AG08396 (cell line): ENCODE measurements around the gene KDM2B.
"Not testable (repeated sequence)": the region's sequence is repeated elsewhere in the genome, so short reads cannot be mapped to it uniquely, and the experiment has no call there.

ENCODE experiments used
- DNase-seq: peaks from one replicate; pipeline ENCODE4 v3.0.0; 2012; ENCODE audit warnings: low spot score, mixed read lengths

The KDM2B gene

DNA sequence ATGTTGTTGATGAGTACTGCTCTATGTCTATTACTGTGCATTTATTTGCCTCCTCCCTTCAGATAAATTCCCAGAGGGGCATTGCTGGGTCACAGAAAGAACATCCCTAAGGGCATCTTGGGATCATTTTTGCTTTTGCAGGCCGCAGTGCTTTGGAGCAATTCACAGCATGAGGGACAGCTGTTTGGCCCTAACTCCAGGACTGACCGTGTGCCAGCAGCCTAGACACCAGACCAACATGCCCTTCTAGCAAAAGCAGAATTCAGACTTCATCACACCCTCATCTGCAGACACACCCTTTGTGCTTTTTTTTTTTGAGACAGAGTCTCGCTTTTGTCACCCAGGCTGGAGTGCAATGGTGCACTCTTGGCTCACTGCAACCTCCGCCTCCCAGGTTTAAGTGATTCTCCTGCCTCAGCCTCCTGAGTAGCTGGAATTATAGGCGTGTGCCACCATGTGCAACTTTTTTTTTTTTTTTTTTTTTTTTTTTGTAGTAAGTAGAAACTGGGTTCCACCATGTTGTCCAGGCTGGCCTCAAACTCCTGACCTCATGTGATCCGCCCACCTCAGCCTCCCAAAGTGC is 149.9 kb downstream of the KDM2B start:
- no peak for DNase-seq

DNA sequence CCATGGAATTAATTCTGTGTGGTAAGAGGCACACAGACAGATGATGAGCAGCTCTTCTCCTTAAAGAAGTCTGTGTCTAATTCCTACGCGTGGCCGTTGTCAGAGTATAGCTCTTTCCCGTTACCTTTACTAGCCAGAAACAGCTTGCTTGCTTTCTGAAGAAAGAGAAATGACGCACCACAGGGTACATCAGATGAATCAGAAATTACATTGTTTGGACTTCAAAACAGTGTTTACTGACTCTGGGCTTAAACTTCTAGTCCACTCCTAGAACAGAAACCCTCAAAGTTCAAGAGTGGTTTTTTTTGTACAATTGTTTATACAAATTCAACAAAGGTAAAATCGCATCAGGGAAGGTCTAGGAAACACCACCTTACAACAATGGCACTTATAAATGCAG is 151.9 kb downstream of the KDM2B start:
- no peak for DNase-seq

DNA sequence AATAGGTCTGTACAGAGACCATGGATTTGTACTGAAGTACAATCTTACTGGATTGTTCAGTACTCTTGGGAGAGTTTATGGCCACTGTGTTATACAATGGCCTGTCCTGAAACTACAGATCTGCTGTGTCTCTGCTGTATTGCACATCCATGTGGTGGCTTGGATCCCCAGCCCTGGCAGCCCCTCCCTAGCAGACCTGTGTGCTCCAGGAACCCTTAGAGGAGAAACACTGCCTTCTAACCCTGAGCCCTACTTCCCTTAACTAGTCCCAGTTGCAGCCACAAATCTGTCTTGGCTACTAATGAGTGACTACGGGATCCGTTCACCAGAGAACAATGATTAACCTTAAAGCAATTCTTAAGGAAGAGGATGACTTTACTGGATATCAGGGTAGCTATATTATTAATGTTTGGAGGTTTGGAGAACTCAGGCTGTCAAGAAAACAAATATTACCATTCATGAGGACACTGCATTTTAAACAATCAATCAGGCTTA is 153.2 kb downstream of the KDM2B start:
- DNase-seq, result no peak

DNA sequence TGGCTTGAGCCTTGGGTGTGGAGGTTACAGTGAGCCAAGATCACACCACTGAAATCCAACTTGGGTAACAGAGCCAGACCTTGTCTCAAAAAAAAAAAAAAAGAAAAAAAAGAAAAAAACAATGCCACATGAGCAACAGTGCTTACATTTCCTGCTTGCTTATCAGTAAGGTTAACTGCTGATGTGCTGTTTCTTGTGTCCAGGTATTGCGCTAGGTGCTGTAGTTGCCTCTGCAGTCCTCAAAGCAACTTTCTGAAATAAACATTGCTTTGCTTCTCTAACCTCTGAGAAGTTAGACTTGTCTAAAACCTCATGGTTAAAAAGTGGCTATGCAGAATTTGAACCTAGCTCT is 156.2 kb downstream of the KDM2B start:
- no peak for DNase-seq

DNA sequence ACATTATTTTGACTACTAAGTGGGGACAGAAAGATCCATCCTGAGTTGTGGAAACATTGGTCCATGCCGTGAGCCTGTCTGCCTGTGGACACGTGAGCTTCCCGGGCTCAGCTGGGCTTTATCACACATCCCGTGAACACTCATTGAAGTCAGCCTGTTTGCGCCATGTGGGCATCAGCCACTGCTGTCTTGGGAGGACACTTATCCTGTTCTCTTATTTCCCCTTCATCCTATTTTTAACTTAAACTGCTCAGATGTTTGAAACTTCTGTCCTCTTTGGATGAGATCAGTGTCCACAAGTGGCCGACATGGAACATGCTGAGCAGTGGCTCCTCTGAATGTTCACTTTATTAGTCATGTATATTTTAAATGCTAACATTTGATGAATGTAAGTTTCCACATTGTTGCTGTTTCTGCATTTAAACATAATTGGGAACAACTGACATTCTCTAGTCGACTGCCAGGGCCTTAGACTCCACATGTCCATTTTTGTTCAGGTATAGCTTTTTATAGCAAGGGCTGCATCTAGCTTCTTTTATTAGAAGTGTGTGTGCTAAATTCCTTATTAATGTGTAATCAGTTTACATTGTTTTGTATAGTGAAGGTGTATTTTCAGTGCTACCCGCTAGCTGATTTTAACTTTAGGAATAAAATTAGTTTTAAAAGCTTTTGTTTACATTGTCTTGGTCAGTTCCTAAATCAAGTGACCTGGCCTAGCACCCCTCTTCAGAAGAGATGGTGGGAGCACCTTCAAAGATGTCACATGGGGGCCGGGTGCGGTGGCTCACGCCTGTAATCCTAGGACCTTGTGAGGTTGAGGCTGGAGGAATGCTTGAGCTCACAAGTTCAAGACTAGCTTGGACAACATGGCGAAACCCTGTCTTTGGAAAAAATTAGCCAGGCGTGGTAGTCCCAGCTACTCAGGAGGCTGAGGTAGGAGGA is 156.9 kb downstream of the KDM2B start:
- no peak for DNase-seq

DNA sequence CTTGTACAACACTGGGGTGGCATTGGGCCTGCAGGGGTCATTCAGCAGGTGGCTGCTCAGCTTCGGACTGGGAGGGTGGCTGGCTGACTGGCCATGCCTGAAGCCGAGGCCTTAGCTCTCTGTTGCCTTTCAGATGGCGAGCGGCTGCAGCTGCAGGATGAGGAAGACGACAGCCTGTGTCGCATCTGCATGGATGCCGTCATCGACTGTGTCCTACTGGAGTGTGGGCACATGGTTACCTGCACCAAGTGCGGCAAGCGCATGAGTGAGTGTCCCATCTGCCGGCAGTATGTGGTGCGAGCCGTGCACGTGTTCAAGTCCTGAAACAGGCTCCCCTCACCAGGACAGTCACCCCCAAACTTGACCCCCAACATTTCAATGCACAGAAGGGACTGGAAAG is 157.6 kb downstream of the KDM2B start:
- DNase-seq, result no peak

DNA sequence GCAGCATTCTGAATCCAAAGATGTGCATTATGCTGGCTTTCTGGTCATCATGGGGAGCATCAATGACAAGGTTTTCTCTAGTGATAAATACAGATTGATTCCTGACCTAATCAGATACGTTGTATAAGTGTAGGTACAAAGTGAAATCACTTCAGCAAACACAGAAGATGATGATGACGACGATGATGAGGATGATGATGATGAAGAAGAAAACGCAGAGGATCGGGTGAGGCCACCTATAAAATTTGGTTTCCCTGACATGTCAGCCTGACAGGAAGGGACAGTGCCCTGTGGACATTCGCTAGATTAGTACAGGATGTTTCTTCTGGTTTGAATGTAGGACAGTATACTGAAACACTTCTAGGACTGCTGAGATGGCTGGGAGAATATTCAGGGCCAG is 160.7 kb downstream of the KDM2B start:
- DNase-seq, result no peak

DNA sequence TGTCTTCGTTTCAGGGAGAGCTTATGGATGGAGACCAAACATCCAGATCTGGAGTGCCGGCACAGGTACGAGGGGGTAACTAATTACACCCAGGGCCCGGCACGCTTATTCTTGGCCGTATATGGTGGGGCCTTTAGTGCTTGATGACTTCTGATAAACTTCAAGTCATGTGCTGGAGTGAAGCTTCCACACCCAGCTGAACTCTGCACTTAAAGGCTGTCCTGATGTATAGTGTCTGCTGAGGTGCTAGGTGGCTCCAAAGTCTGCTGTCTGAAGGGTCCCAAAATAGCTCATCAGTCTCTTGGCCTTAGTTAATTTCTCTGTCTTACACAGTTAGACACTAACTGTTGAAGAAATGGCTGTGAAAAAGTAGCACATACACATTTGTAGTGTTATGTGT is 163.0 kb downstream of the KDM2B start:
- DNase-seq, result no peak

DNA sequence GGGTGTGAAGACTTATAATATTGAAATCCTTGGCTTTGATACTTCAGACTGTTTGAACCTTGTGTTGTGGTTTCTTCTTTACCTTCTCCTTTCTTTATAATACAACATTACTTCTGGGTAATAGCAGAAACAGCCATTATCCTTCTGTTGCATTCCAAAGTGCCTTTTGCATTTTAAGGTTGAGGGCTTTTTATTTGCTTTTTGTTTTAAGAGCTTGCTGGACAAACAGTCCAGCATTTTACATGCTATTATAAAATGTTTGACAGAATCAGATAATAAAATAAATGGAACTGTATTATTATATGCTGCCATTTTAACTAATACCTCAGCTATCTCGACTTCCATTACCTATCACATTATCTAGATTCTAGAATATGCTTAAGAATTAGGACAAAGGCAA is 166.9 kb downstream of the KDM2B start:
- no peak for DNase-seq

DNA sequence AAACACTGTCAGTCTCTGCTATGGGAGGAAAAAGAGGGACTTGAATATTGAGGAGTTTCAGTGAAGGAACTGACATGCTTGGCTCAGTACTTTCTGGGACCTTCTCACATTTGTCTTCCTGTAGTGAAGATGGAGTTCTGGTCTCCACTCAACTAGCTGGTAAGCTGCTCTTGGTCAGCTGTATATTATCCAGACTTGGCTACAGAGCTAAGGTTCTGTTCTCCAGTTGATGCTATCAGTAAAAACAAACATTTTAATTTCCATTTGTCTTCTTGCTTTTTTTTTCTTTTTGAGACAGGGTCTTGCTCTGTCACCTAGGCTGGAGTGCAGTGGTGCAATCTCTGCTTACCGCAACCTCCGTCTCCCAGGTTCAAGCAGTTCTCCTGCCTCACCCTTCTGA is 175.6 kb downstream of the KDM2B start:
- DNase-seq, result no peak

DNA sequence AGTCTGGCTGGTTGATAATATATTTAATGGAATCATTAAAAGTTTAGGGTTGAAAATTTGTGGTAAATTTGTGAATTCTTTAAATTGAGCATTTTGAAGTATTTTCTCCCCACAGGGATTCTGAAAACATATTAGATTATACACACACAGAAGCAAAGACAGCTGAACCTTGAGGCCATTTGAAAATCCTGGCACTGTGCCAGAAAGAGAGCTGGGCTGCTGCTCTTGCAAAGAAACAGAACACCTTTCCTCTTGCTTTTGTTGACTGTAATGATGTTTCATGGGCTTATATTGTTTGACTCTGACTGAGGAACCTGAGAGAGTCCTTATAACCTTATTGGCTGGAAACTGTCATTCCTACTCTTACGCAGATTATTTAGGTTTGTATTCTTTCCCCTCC is 176.1 kb downstream of the KDM2B start:
- DNase-seq, result no peak

DNA sequence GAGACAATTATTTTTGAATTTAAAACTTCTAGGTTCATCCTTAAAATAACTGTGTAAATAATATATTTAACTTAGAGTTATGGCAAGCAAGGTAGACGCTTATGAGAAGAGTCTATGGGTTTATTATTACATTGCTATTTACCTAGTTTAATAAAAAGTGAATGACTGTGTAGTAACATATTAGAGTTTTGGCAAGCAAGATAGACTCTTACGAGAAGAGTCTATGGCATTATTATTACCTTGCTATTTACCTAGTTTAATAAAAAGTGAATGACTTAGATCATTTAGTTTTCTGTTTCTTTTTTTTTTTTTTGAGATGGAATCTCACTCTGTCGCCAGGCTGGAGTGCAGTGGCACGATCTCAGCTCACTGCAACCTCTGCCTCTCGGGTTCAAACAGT is 177.1 kb downstream of the KDM2B start:
- DNase-seq, result no peak

DNA sequence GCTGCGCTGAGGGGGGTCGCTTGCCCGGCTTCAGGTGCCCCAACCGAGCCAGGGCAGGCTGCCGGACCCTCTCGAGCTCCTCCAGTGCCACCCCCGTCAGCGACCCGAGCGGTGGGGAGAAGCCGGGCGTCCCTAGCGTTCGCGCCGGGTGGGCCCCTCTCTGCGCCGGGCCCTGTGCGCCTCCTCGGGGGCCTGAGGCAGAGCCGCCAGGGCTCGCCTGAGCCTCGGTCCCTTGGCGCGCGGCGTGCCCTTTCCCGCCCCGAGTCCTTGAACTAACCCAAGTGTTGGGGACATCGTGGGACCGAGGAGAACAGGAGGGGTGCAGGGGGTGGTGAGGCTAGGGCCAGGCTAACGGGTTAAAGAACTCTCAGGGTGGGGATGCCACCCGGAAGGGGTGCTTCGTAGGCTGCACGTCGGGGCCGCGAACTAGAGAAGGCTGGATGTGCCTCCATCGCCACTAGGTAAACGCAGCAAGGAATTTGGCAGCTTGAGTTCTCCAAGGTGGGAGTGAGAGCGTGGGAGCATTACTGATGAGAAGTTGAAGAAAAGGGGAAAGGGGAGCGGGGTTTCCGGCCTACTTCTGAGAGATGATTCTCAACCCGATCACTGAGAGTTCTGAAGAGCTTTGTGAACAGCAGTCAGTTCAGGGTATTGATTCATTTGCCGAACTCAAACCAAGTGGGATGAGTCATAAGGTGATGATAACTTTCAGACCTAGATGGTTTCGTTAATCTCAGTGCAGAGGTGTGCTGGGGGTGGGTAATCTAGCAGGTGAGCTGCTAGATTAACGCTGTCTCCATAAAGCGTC is 180.3 kb downstream of the KDM2B start:
- peak; percentile 43 for DNase-seq

DNA sequence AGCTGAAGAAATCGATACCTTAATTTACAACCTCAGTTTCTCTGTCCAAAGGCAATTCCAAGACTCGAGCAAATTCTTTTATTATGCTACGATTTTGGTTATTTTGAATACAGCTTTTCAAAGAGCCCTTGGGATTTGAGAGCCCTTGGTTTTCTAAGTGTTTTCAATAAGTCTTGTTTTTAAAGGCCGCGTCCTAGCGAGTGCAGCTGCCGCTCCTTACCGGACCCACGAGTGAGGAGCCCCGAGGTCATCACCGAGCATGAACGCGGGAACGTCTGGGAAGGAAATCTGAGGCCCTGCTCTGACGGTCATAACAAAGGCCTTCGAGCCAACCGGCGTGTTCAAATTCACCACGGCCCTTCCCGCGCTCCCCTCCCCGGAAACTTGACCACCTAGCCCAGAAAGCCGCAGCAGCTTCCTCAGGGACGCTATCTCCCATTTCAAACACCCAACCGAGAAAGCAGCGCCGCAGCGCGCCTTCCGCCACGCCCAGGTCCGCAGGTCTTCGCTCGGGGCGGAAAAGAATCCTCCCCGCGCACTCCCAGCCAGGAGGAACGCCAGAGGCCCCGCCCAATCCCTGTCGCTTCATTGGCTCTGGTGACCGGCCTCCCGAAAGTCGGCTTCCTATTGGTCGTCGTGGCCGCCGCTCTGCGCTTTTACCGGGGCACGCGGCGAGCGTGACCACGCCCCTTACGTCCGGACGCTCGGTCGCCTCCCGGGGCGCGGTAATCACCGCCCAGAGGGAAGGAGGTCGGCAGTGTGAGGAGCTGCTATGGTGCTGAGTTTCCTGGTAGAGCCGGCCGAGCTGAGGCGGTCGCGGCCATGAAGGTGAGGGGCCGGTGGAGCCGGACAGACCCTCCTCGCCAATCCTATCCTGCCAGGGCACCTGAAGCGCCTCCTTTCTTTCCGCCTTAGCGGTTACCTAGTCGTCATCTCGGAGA is 181.2 kb downstream of the KDM2B start, which contains the start of gene RNF34:
TSS of gene RNF34 (plus strand) at position 728 of the 941 bp plus-strand sequence. CDS start at position 823, 95 bp downstream.
- peak; percentile 98 for DNase-seq

DNA sequence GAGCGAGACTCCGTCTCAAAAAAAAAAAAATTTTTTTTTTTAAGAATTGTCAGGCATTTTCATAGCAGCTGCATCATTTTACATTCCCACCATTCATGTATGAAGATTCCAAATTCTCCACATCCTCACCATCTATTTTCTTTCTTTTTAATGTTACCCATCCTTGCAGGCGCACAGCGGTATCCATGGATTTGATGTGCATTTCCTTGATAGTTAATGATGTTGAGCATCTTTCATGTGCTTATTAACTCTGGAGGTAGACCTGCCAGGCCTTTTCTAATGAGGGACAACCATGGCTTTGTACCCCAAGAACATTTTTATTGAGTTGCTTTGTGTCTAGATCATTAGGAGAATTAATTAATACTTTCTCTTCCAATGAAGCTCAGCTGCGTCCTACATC is 182.5 kb downstream of the KDM2B start:
- no peak for DNase-seq

DNA sequence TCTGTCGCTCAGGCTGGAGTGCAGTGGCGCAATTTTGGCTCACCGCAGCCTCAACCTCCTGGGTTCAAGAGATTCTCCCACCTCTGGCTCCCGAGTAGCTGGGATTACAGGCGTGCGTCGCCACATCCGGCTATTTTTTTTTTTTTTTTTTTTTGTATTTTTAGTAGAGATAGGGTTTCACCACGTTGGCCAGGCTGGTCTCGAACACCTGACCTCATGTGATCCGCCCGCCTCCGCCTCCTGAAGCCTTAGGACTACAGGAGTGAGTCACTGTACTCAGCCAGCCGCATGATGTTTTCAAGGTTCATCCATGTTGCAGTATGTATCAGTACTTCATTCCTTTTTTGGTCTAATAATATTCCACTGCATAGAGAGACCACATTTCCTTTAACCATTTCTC is 183.3 kb downstream of the KDM2B start:
- no peak for DNase-seq

DNA sequence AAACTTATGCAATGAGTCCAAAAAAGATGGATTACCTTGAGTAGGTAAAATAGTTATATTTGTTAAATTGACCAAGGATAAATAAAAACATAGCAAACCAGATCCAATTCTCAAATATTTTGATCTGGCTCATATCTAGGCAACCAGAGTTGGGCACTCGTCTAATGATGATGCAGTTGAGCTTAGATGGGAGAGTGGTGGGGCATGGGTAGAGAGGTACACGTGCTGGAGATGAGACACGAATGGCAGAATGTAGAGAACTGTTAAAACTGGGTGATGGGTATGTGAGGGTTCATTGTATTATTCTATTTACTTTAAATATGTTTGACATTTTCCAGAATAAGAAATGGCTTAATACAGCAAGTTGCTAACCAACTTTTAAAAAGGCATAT is 188.5 kb downstream of the KDM2B start:
- DNase-seq, result no peak

DNA sequence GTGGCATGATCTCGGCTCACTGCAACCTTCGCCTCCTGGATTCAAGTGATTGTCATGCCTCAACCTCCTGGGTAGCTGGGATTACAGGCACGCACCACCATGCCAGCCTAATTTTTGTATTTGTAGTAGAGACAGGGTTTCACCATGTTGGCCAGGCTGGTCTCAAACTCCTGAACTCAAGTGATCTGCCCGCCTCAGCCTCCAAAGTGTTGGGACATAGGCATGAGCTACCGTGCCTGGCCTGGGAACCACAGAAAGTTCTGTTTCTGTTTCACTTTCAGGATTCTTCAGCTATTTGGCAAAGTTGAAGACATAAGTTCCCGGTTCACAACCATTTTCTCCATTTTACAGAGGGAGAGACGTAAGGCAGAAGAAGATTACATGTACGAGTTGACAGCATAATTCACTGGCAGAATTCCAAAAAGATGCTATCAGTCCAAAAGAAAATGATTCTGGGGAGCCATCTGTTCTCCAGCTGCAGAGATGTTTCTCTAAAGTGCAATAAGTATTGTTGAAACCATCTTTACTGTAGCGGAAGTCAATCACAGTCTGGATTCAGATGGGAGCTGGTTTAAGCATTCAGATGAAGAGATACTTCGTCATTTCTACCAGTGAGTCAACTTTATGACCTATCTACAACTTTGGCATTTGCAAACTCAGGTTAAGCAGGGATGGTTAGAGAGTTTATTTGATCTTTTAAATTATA is 189.1 kb downstream of the KDM2B start:
- peak; percentile 33 for DNase-seq

DNA sequence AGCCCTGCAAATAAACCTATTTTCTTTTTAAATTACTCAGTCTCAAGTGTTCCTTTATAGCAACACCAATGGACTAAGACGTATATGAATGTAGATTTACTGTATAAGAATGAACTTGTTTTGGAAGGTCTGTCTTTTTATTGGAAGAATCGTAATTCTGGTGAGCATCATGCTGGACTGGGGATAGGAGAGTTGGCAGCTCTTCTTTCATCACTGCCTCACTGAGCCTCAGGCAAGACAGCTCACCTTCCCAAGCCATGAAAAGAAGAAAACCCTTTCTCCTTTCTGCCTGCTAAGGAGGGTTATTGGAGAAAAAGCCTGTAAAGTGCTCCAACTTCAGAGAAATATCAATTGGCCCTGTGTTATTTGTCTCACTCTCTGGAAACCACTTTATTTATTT is 190.0 kb downstream of the KDM2B start:
- no peak for DNase-seq

DNA sequence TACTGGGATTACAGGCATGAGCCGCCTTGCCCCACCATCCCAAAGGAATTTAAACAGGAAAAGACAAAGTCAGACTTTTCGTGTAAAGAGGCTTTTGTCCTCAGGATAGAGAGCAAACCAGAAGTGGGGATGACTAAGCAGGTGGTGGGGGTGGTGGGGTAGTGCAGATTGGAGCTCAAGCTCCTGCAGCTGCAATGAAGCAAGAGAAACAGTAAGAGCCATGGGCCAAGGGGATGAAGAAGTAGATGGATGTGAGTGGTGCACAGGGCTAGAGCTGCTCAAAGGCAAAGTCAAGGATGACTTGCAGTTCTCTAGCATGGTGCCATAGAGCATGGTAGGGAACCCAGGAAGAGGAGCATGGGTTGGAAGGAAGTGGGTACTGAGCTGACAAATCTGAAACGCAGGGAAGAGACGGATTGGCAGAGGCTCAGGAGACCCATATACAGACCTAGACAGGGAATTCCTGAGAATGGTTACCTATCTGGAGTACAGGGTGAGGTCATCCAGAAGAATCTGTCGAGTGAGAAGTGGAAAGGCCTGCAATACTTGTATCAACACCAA is 192.3 kb downstream of the KDM2B start:
- DNase-seq, result peak; percentile 62

DNA sequence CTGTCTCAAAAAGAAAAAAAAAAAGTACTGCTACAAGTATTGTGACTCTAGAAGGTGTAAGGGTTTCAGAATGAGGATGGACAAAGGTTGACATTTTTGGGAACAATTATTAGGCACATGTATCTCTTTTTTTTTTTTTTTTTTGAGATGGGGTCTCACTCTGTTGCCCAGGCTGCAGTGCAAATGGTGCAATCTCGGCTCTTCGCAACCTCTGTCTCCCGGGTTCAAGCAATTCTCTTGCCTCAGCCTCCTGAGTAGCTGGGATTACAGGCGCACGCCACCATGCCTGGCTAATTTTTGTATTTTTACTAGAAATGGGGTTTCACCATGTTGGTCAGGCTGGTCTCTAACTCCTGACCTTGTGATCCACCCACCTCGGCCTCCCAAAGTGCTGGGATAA is 195.9 kb downstream of the KDM2B start:
- DNase-seq, result not testable (repeated sequence)
